Smooth muscle cell (in vitro differentiated cells): Measurements from ENCODE around the gene AHCYL1. TPM values are rescaled to one million over a fixed set of nuclear protein-coding genes. Genes with fewer than 3 reads are reported as not detected.
A peak's percentile ranks its signal among the peaks of the same experiment; 100 is the strongest.

Experiments
- DNase-seq: peaks from one replicate; lab custom pipeline; 2025; ENCODE audit not compliant: unreplicated experiment; lab: John Stamatoyannopoulos, UW
- H2AFZ ChIP-seq: fragments of 200-600 bp; sonication (generic); 2 replicates; pipeline ENCODE4 v1.6.0; 2016; ENCODE audit warnings: antibody characterized with exemption, low read depth, mild to moderate bottlenecking
- H3F3A ChIP-seq: fragments of 200-600 bp; sonication (generic); 2 replicates; pipeline ENCODE4 v1.6.0; 2017; ENCODE audit warnings: antibody characterized with exemption, low read depth
- H3K27ac ChIP-seq: fragments of 200-600 bp; sonication (generic); 2 replicates; pipeline ENCODE4 v1.5.1; 2016; ENCODE audit warnings: low read depth, mild to moderate bottlenecking
- H3K27me3 ChIP-seq: fragments of 200-600 bp; sonication (generic); 2 replicates; pipeline ENCODE4 v1.6.1; 2016; ENCODE audit warnings: low read depth, mild to moderate bottlenecking
- H3K36me3 ChIP-seq: fragments of 200-600 bp; sonication (generic); 2 replicates; pipeline ENCODE4 v1.5.1; 2016; ENCODE audit warnings: low read depth
- H3K4me1 ChIP-seq: fragments of 200-600 bp; sonication (generic); 2 replicates; pipeline ENCODE4 v1.5.1; 2016; ENCODE audit warnings: low read depth
- H3K4me2 ChIP-seq: fragments of 200-600 bp; sonication (generic); 2 replicates; pipeline ENCODE4 v1.6.0; 2016; ENCODE audit warnings: mild to moderate bottlenecking
- H3K4me3 ChIP-seq: fragments of 200-600 bp; sonication (generic); 2 replicates; pipeline ENCODE4 v1.5.1; 2016; ENCODE audit warnings: mild to moderate bottlenecking
- H3K79me2 ChIP-seq: fragments of 200-600 bp; sonication (generic); 2 replicates; pipeline ENCODE4 v1.6.0; 2016; ENCODE audit warnings: low read depth, mild to moderate bottlenecking
- H3K9ac ChIP-seq: fragments of 200-600 bp; sonication (generic); 2 replicates; pipeline ENCODE4 v1.6.0; 2016; ENCODE audit warnings: low read depth
- H3K9me3 ChIP-seq: fragments of 200-600 bp; sonication (generic); replicated peaks from 2 replicates; pipeline ENCODE4 v1.5.1; 2016; ENCODE audit warnings: low read depth
- H4K20me1 ChIP-seq: fragments of 200-600 bp; sonication (generic); 2 replicates; pipeline ENCODE4 v1.6.0; 2016; ENCODE audit warnings: low read depth
- CTCF ChIP-seq: fragments of 200-600 bp; sonication (generic); IDR thresholded peaks from 2 replicates; pipeline ENCODE4 v1.5.1; 2017; ENCODE audit warnings: borderline replicate concordance, mild to moderate bottlenecking, antibody characterized with exemption; ENCODE audit not compliant: insufficient read depth, poor library complexity, severe bottlenecking
- WGBS: methylation state at CpG from one replicate; pipeline ENCODE4 v1.1.7; 2016; ENCODE audit warnings: low lambda C conversion rate; 5-methylcytosine and 5-hydroxymethylcytosine counted together
- polyA plus RNA-seq: library from polyadenylated mRNA; unstranded; fragments of >200 nt; fragmentation: Nextera tagmentation; extraction: Ambion mirVana; gene quantifications from 2 replicates; pipeline ENCODE4 v1.2.1, GENCODE V29; 2016
- total RNA-seq: library from RNA; depleted of rRNA; stranded (reverse); fragments of >200 nt; gene quantifications from 2 replicates; pipeline ENCODE4 v1.2.3, GENCODE V29; 2014

Gene AHCYL1
- total and polyA plus RNA-seq, 2 experiments from 2014 or later, result 79.5 to 144 TPM

GRCh38 chr1:109996476-109996875, 11.9 kb downstream of the AHCYL1 start:
- Histone ChIP-seq H3K9me3 (no peaks in the 10 kb centered on the region), H3K4me3 (no peak overlapping the region), H3K27ac (peak overlapping the region; percentile 88), H3K4me1 (peaks cover 17% of the 10 kb centered on the region), H3K27me3 (no peaks in the 10 kb centered on the region), H2AFZ (no peak overlapping the region), H3K4me2 (peak overlapping the region; percentile 65), H3K36me3 (no peaks in the 10 kb centered on the region), H3K9ac (peak overlapping the region; percentile 73), H3F3A (peaks cover 47% of the 10 kb centered on the region), H3K79me2 (peaks cover 92% of the 10 kb centered on the region), H4K20me1 (peaks cover 72% of the 10 kb centered on the region)
- 20% methylated on average over 5 of the region's 5 CpGs for WGBS
- no peak for DNase-seq
- TF ChIP-seq CTCF, result no peak

GRCh38 chr1:109997204-109997866, 12.8 kb downstream of the AHCYL1 start:
- peaks cover 63% of the 10 kb centered on the region for H4K20me1 ChIP-seq
- H3K27me3 ChIP-seq, result no peaks in the 10 kb centered on the region
- peak overlapping the region; percentile 42 for H3K4me2 ChIP-seq
- H3F3A ChIP-seq, result peaks cover 54% of the 10 kb centered on the region
- H3K36me3 ChIP-seq, result no peaks in the 10 kb centered on the region
- peaks cover 92% of the 10 kb centered on the region for H3K79me2 ChIP-seq
- TF ChIP-seq CTCF, result no peak
- H3K27ac ChIP-seq, result peak overlapping the region; percentile 88
- DNase-seq, result no peak
- 41% methylated on average over 7 of the region's 7 CpGs for WGBS
- no peak overlapping the region for H3K4me3 ChIP-seq
- H3K9me3 ChIP-seq, result no peaks in the 10 kb centered on the region
- peaks cover 17% of the 10 kb centered on the region for H3K4me1 ChIP-seq
- H2AFZ ChIP-seq, result no peak overlapping the region
- peak overlapping the region; percentile 42 for H3K9ac ChIP-seq

GRCh38 chr1:109997867-109998229, 13.3 kb downstream of the AHCYL1 start:
- DNase-seq, result no peak
- no peak for TF ChIP-seq CTCF
- Histone ChIP-seq H3K27me3 (no peaks in the 10 kb centered on the region), H3K4me1 (peaks cover 16% of the 10 kb centered on the region), H3K9me3 (no peaks in the 10 kb centered on the region), H4K20me1 (peaks cover 58% of the 10 kb centered on the region), H3K4me3 (no peak overlapping the region), H3F3A (peaks cover 59% of the 10 kb centered on the region), H2AFZ (no peak overlapping the region), H3K27ac (peak overlapping the region; percentile 88), H3K4me2 (peak overlapping the region; percentile 42), H3K9ac (peak overlapping the region; percentile 42), H3K36me3 (no peaks in the 10 kb centered on the region), H3K79me2 (peaks cover 92% of the 10 kb centered on the region)

- no peak for DNase-seq
- 93% methylated on average over 1 of the region's 1 CpG for WGBS
- Histone ChIP-seq H3K4me1 (peaks cover 51% of the 10 kb centered on the region), H4K20me1 (peaks cover 43% of the 10 kb centered on the region), H3K9me3 (no peaks in the 10 kb centered on the region), H3K4me3 (no peak overlapping the region), H3K27ac (peak overlapping the region; percentile 95), H3K4me2 (peak overlapping the region; percentile 85), H3K9ac (peak overlapping the region; percentile 69), H2AFZ (no peak overlapping the region), H3K36me3 (no peaks in the 10 kb centered on the region), H3F3A (peaks cover 58% of the 10 kb centered on the region), H3K79me2 (peaks cover 88% of the 10 kb centered on the region), H3K27me3 (no peaks in the 10 kb centered on the region)
- TF ChIP-seq CTCF, result no peak
These were observed 18.1 kb downstream of the AHCYL1 start for GRCh38 chr1:110002695-110003094.
